A549 (cell line): ENCODE measurements around the gene FSTL3. TPM values are rescaled to one million over a fixed set of nuclear protein-coding genes. Genes with fewer than 3 reads are reported as not detected.
A peak's percentile ranks its signal among the peaks of the same experiment; 100 is the strongest.

Experiments used
- ATAC-seq, 2 experiments: fragments of 200-7000 bp in 1 of 2; fragments of >200 bp in 1 of 2; cut with Nextera tagmentation in 1 of 2; cut with Tn5 transposase in 1 of 2; 3 replicates each; pipeline versions ENCODE4 v1.8.0 to v1.9.1; 2018 to 2020; ENCODE audit warnings: mild to moderate bottlenecking in 1 of 2, moderate library complexity in 1 of 2
- CTCF ChIA-PET: fragments of 300-600 bp; sonication (Branson Sonifier 250); formaldehyde crosslinking; extraction: SDS; loops from one replicate; lab custom pipeline; 2021; ENCODE audit warnings: antibody characterized with exemption, inconsistent platforms; lab: Yijun Ruan, JAX
- POLR2A ChIA-PET: fragments of 350-600 bp; formaldehyde crosslinking; extraction: SDS; loops from one replicate; lab custom pipeline; 2021; ENCODE audit warnings: antibody characterized with exemption, inconsistent platforms; lab: Yijun Ruan, JAX
- DNase-seq, 2 experiments: peaks; one replicate each; pipeline versions ENCODE4 v3.0.0 to v3.0.0-alpha.2; 2011 to 2016; ENCODE audit warnings: low read depth in 1 of 2, low spot score in 1 of 2
- FAIRE-seq: peaks from 2 replicates; lab custom pipeline; 2011; peaks lifted over from hg19 to GRCh38; lab: Jason Lieb, UNC
- H3K27ac ChIP-seq, 2 experiments: fragments of >200 bp; sonication (Bioruptor Twin); formaldehyde crosslinking; 3 replicates each; pipeline ENCODE4 v1.5.1; 2016 to 2017
- H3K4me1 ChIP-seq: fragments of >200 bp; sonication (Bioruptor Twin); formaldehyde crosslinking; 3 replicates; pipeline ENCODE4 v1.6.1; 2016
- H3K4me2 ChIP-seq: fragments of >200 bp; sonication (Bioruptor Twin); formaldehyde crosslinking; 3 replicates; pipeline ENCODE4 v1.6.1; 2016
- H3K4me3 ChIP-seq: fragments of >200 bp; sonication (Bioruptor Twin); formaldehyde crosslinking; 3 replicates; pipeline ENCODE4 v1.5.1; 2016
- H3K9me3 ChIP-seq: fragments of >200 bp; sonication (Bioruptor Twin); formaldehyde crosslinking; 3 replicates; pipeline ENCODE4 v1.6.1; 2016
- CBX2 ChIP-seq: fragments of 200-600 bp; sonication (generic); IDR thresholded peaks from 2 replicates; pipeline ENCODE4 v1.6.1; 2016; ENCODE audit warnings: low read depth, mild to moderate bottlenecking, borderline replicate concordance
- CHD4 ChIP-seq: fragments of 200-600 bp; sonication (generic); IDR thresholded peaks from 2 replicates; pipeline ENCODE4 v1.6.1; 2016; ENCODE audit warnings: antibody characterized with exemption, mild to moderate bottlenecking, borderline replicate concordance
- CTCF ChIP-seq: fragments of >200 bp; sonication (Bioruptor Twin); formaldehyde crosslinking; IDR thresholded peaks from 3 replicates; pipeline ENCODE4 v1.5.1; 2016
- E2F6 ChIP-seq: IDR thresholded peaks from 2 replicates; pipeline ENCODE4 v1.6.1; 2012; ENCODE audit warnings: low read depth, borderline replicate concordance
- ESRRA ChIP-seq: fragments of 150-350 bp; IDR thresholded peaks from 2 replicates; pipeline ENCODE4 v1.6.1; 2014; ENCODE audit warnings: mild to moderate bottlenecking, low read length, borderline replicate concordance
- FOXS1 ChIP-seq: fragments of 250-450 bp; sonication (Bioruptor Pico); IDR thresholded peaks from 2 replicates; pipeline ENCODE4 v1.5.0; 2020; ENCODE audit warnings: mild to moderate bottlenecking, moderate library complexity
- HOXA7 ChIP-seq: fragments of 250-450 bp; sonication (Bioruptor Pico); IDR thresholded peaks from 2 replicates; pipeline ENCODE4 v1.5.0; 2020; ENCODE audit warnings: mild to moderate bottlenecking, moderate library complexity
- HOXB13 ChIP-seq: fragments of 250-450 bp; sonication (Bioruptor Pico); IDR thresholded peaks from 2 replicates; pipeline ENCODE4 v1.5.0; 2020; ENCODE audit warnings: low read depth, mild to moderate bottlenecking, moderate library complexity
- HOXB5 ChIP-seq: fragments of 250-450 bp; sonication (Bioruptor Pico); IDR thresholded peaks from 2 replicates; pipeline ENCODE4 v1.5.0; 2020; ENCODE audit warnings: mild to moderate bottlenecking, moderate library complexity
- JUN ChIP-seq, 2 experiments: fragments of >200 bp; sonication (Bioruptor Twin); formaldehyde crosslinking; IDR thresholded peaks; 2 replicates in 1 of 2; 3 replicates in 1 of 2; pipeline ENCODE4 v1.6.1; 2016 to 2017
- MAFK ChIP-seq: fragments of 450-650 bp; IDR thresholded peaks from 2 replicates; pipeline ENCODE4 v1.6.1; 2014; ENCODE audit not compliant: partially characterized antibody
- MAX ChIP-seq: IDR thresholded peaks from 2 replicates; pipeline ENCODE4 v1.6.1; 2012
- NFE2L2 ChIP-seq: fragments of 150-350 bp; conservative IDR thresholded peaks from 2 replicates; pipeline ENCODE4 v1.6.1; 2014; ENCODE audit warnings: low read length
- PBX3 ChIP-seq: IDR thresholded peaks from 2 replicates; pipeline ENCODE4 v1.6.1; 2012
- POLR2A ChIP-seq: IDR thresholded peaks from 2 replicates; pipeline ENCODE4 v1.6.1; 2012; ENCODE audit warnings: mild to moderate bottlenecking, low read length
- RARB ChIP-seq: fragments of 250-450 bp; sonication (Bioruptor Pico); IDR thresholded peaks from 2 replicates; pipeline ENCODE4 v1.8.0; 2021; ENCODE audit warnings: mild to moderate bottlenecking, moderate library complexity
- TP53 ChIP-seq: fragments of 250-450 bp; sonication (Bioruptor Pico); IDR thresholded peaks from 2 replicates; pipeline ENCODE4 v1.5.0; 2021; ENCODE audit warnings: mild to moderate bottlenecking, moderate library complexity
- USF2 ChIP-seq: fragments of 450-650 bp; IDR thresholded peaks from 2 replicates; pipeline ENCODE4 v1.6.1; 2014; ENCODE audit warnings: antibody characterized with exemption
- ZC3H11A ChIP-seq: fragments of 450-650 bp; IDR thresholded peaks from 2 replicates; pipeline ENCODE4 v1.6.1; 2014; ENCODE audit warnings: antibody characterized with exemption, mild to moderate bottlenecking
- ZNF302 ChIP-seq: fragments of 250-450 bp; sonication (Bioruptor Pico); IDR thresholded peaks from 2 replicates; pipeline ENCODE4 v1.9.0; 2021; ENCODE audit warnings: inconsistent platforms, mild to moderate bottlenecking, moderate library complexity
- WGBS: methylation state at CpG from one replicate; pipeline ENCODE4 v1.1.6; 2017; ENCODE audit errors: missing lambda C conversion rate; 5-methylcytosine and 5-hydroxymethylcytosine counted together
- polyA plus RNA-seq, 4 experiments: library from polyadenylated mRNA; depleted of rRNA in 3 of 4; stranded (reverse); fragments of >200 nt; fragmentation: RNase III in 1 of 4; extraction: RNeasy Plus Mini Kit Qiagen cat#74134 plus additional on column Dnase treatment in 1 of 4; gene quantifications; 2 replicates in 3 of 4; 3 replicates in 1 of 4; pipeline ENCODE4 v1.2.3, GENCODE V29; 2011 to 2017
- TF ChIP-seq, protein P1 (sequence below): fragments of >200 bp; sonication (Bioruptor Twin); formaldehyde crosslinking; IDR thresholded peaks from 2 replicates; pipeline ENCODE4 v1.6.1; 2016
- TF ChIP-seq, protein P2 (sequence below): fragments of 250-450 bp; sonication (Bioruptor Pico); IDR thresholded peaks from 2 replicates; pipeline ENCODE4 v1.5.0; 2020; ENCODE audit warnings: low read depth, mild to moderate bottlenecking, moderate library complexity

Gene FSTL3
- polyA plus RNA-seq, 2 of the 4 experiments (the other 2 are of a cell fraction) = 58.1 to 131 TPM

DNA sequence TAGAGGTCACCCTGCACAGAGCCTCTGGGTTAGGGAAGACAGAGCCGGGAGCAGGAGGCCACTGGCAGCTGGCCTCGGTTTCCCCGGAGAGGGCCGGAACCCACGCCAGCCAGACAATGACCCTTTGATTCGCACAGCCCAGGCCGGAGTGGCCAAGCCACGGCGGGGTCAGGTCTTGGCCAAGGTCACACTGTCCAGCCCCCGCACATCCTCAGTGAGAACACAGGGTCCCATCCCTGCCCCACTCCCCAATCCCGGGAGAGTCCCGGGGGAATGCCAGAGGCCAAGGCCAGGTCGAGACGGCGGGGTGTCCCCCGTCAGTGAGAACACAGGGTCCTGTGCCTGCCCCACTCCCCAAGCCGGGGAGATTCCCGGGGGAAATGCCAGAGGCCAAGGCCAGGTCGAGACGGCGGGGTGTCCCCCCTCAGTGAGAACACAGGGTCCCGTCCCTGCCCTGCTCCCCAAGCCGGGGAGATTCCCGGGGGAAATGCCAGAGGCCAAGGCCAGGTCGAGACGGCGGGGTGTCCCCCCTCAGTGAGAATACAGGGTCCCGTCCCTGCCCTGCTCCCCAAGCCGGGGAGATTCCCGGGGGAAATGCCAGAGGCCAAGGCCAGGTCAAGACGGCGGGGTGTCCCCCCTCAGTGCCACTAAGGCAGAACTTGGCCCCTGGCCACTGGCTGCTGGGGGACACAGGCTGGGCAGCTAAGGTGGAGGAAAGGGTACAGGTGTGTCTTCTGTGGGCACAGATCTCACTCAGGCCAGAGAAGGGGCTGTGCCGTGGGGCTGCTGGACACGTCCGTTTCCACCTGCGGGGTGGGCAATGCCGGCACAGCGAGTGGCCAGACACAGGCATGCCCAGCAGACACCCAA is 1.7 kb upstream of the FSTL3 start:
- H3K27ac ChIP-seq = peak overlapping the region; percentile 99
- no peaks in the 10 kb centered on the region for H3K9me3 ChIP-seq
- FAIRE-seq = no peak
- WGBS = 88% methylated on average over 16 of the region's 38 CpGs
- H3K4me2 ChIP-seq = peak overlapping the region; percentile 77; the same call in 1 of the 3 replicates
- DNase-seq = no peak
- CTCF ChIA-PET = interaction anchor here (0.6 to 1.8 kb wide), 4 partner anchors 8 to 67 kb away, joined by 3 to 7 read pairs (median 5); no protein-coding TSS in a partner anchor
- TF ChIP-seq RARB (CRISPR knock-in tag) (no peak), E2F6 (no peak), HOXB13 (no peak), PBX3 (no peak), NFE2L2 (no peak)
- TF ChIP-seq, all 56 proteins: peak for 0
- Histone ChIP-seq H3K4me3 (no peak overlapping the region), H3K4me1 (peaks cover 21% of the 10 kb centered on the region)
- POLR2A ChIA-PET = no interaction called here
- ATAC-seq = no peak

- WGBS = 2% methylated on average over 7 of the region's 31 CpGs
- FAIRE-seq (no peak), ATAC-seq (no peak), DNase-seq (no peak)
- TF ChIP-seq CBX2 (no peak), ESRRA (no peak), RARB (CRISPR knock-in tag) (no peak), ZC3H11A (no peak), E2F6 (no peak), CHD4 (no peak), HOXB5 (CRISPR knock-in tag) (no peak), ZNF302 (CRISPR knock-in tag) (no peak), MAFK (no peak), PBX3 (no peak), USF2 (no peak), FOXS1 (CRISPR knock-in tag) (no peak), CTCF (no peak), MAX (no peak), POLR2A (no peak), JUN (IDR thresholded peaks at IDR 0.05) (no peak), TP53 (CRISPR knock-in tag) (no peak), HOXA7 (CRISPR knock-in tag) (no peak)
- TF ChIP-seq, protein P1, sequence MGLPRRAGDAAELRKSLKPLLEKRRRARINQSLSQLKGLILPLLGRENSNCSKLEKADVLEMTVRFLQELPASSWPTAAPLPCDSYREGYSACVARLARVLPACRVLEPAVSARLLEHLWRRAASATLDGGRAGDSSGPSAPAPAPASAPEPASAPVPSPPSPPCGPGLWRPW = no peak
- TF ChIP-seq, protein P2, sequence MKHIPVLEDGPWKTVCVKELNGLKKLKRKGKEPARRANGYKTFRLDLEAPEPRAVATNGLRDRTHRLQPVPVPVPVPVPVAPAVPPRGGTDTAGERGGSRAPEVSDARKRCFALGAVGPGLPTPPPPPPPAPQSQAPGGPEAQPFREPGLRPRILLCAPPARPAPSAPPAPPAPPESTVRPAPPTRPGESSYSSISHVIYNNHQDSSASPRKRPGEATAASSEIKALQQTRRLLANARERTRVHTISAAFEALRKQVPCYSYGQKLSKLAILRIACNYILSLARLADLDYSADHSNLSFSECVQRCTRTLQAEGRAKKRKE (CRISPR knock-in tag) = no peak
- ChIA-PET POLR2A (interaction anchor here (0.7 to 2.8 kb wide), 4 partner anchors 13 to 104 kb away, joined by 3 to 26 read pairs (median 9); partner anchors contain the start of gene RNF126), CTCF (interaction anchor here (0.6 to 1.8 kb wide), 4 partner anchors 34 to 65 kb away, joined by 3 to 7 read pairs (median 4); no protein-coding TSS in a partner anchor)
- Histone ChIP-seq H3K4me2 (peak overlapping the region; percentile 77), H3K27ac (peak overlapping the region; percentile 99), H3K9me3 (no peaks in the 10 kb centered on the region), H3K4me3 (peak overlapping the region; percentile 64), H3K4me1 (peaks cover 22% of the 10 kb centered on the region)
Measured at GRCh38 chr19:676007-676338, 219 bp upstream of the FSTL3 start.
